HepG2 (cell line): ENCODE results near the gene NSMCE4A. TPM values are rescaled to one million over a fixed set of nuclear protein-coding genes. Genes with fewer than 3 reads are reported as not detected.

ENCODE experiments used
- IRF9 ChIP-seq: sonication (generic); formaldehyde crosslinking; IDR thresholded peaks from 2 replicates; pipeline ENCODE4 v1.8.0; 2022; ENCODE audit warnings: missing genetic modification reagents, mild to moderate bottlenecking, borderline replicate concordance
- RXRA ChIP-seq: sonication (generic); formaldehyde crosslinking; IDR thresholded peaks from 2 replicates; pipeline ENCODE4 v1.5.1; 2020; ENCODE audit warnings: missing genetic modification reagents
- SAP130 ChIP-seq: IDR thresholded peaks from 2 replicates; pipeline ENCODE4 v1.6.1; 2016; ENCODE audit warnings: low read depth
- SMAD9 ChIP-seq: sonication (generic); formaldehyde crosslinking; IDR thresholded peaks from 2 replicates; pipeline ENCODE4 v1.5.1; 2020; ENCODE audit warnings: mild to moderate bottlenecking, missing genetic modification reagents
- THAP11 ChIP-seq: IDR thresholded peaks from 2 replicates; pipeline ENCODE4 v1.6.1; 2016; ENCODE audit warnings: missing biosample characterization, missing genetic modification reagents
- TOPORS ChIP-seq: sonication (generic); formaldehyde crosslinking; IDR thresholded peaks from 2 replicates; pipeline ENCODE4 v1.8.0; 2023; ENCODE audit warnings: mild to moderate bottlenecking, missing genetic modification reagents
- ZBTB21 ChIP-seq: sonication (generic); formaldehyde crosslinking; IDR thresholded peaks from 2 replicates; pipeline ENCODE4 v1.4.0; 2020; ENCODE audit warnings: missing genetic modification reagents
- ZFP1 ChIP-seq: IDR thresholded peaks from 2 replicates; pipeline ENCODE4 v1.6.1; 2016
- ZNF639 ChIP-seq: conservative IDR thresholded peaks from 2 replicates; pipeline ENCODE4 v1.6.1; 2018; ENCODE audit warnings: missing genetic modification reagents
- polyA plus RNA-seq, 8 experiments: library from polyadenylated mRNA; depleted of rRNA in 3 of 8; stranded (reverse) in 7 of 8; unstranded in 1 of 8; fragments of >200 nt; fragmentation: Illumina TruSeq in 4 of 8; extraction: Trizol in 4 of 8; gene quantifications; 2 replicates each; pipeline versions ENCODE4 v1.2.1 to v1.2.3, GENCODE V29; 2011 to 2016; ENCODE audit warnings: low read depth in 4 of 8, missing spikeins in 1 of 8, mixed read lengths in 1 of 8; ENCODE audit not compliant: insufficient read depth in 1 of 8
- total RNA-seq, 5 experiments: library from RNA; depleted of rRNA; stranded (reverse); fragments of >200 nt; fragmentation: Illumina TruSeq; extraction: Trizol; gene quantifications; 2 replicates each; pipeline ENCODE4 v1.2.3, GENCODE V29; 2016; ENCODE audit warnings: low read depth in 1 of 5
- TF ChIP-seq, protein P1 (sequence below): IDR thresholded peaks from 2 replicates; pipeline ENCODE4 v1.6.1; 2018; ENCODE audit warnings: missing genetic modification reagents, mild to moderate bottlenecking, missing compliant biosample characterization
- TF ChIP-seq, protein P2 (sequence below): sonication (generic); formaldehyde crosslinking; IDR thresholded peaks from 2 replicates; pipeline ENCODE4 v1.5.0; 2020; ENCODE audit warnings: mild to moderate bottlenecking, missing genetic modification reagents, borderline replicate concordance
- TF ChIP-seq, protein P3 (sequence below): sonication (generic); formaldehyde crosslinking; IDR thresholded peaks from 2 replicates; pipeline ENCODE4 v1.4.0; 2020; ENCODE audit warnings: mild to moderate bottlenecking, missing genetic modification reagents, borderline replicate concordance
- TF ChIP-seq, protein P4 (sequence below): sonication (generic); formaldehyde crosslinking; IDR thresholded peaks from 2 replicates; pipeline ENCODE4 v1.4.0; 2020; ENCODE audit warnings: missing genetic modification reagents
- TF ChIP-seq, protein P5 (sequence below): sonication (generic); formaldehyde crosslinking; IDR thresholded peaks from 2 replicates; pipeline ENCODE4 v1.4.0; 2020; ENCODE audit warnings: missing genetic modification reagents, low read depth, mild to moderate bottlenecking, borderline replicate concordance

NSMCE4A gene
- total and polyA plus RNA-seq, 2 of the 13 experiments (the other 11 are each of a cell fraction or from before 2014, with no cell fraction given) = 61.1 to 91.6 TPM

DNA sequence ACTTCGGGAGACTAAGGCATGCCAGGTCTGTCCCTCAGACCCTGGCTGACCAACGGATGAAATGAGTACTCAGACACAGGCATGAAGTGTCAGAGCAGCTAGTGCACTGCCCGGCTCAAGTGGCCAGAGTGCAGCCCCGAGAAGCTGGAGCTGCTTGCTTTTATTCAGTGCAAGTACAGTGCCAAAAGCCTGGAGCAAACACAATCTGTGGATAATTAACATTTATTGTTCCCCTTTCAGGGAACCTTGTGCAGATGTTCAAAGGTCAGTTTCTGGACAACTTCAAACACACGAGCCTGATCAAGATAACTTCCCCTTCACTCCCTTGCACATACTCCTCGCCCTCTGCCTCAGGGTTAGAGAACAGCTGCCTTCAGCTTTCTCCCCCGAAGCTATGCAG lies 39.3 kb downstream of the NSMCE4A start (continued):
- TF ChIP-seq IRF9 (CRISPR knock-in tag) (peak; percentile 52; the same call in 1 of the 2 replicates), ZNF639 (CRISPR knock-in tag) (no peak), SAP130 (CRISPR knock-in tag) (0 out of 2 replicates have a peak, but pooled peaks have one; percentile 25), ZBTB21 (CRISPR knock-in tag) (no peak), ZFP1 (CRISPR knock-in tag) (peak; percentile 45; the same call in 1 of the 2 replicates), RXRA (CRISPR knock-in tag) (peak; percentile 75), SMAD9 (CRISPR knock-in tag) (no peak), TOPORS (peak; percentile 96), THAP11 (peak; percentile 42; the same call in 1 of the 2 replicates)
- TF ChIP-seq, protein P1, sequence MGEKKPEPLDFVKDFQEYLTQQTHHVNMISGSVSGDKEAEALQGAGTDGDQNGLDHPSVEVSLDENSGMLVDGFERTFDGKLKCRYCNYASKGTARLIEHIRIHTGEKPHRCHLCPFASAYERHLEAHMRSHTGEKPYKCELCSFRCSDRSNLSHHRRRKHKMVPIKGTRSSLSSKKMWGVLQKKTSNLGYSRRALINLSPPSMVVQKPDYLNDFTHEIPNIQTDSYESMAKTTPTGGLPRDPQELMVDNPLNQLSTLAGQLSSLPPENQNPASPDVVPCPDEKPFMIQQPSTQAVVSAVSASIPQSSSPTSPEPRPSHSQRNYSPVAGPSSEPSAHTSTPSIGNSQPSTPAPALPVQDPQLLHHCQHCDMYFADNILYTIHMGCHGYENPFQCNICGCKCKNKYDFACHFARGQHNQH = peak; percentile 79; the same call in 1 of the 2 replicates
- TF ChIP-seq, protein P2, sequence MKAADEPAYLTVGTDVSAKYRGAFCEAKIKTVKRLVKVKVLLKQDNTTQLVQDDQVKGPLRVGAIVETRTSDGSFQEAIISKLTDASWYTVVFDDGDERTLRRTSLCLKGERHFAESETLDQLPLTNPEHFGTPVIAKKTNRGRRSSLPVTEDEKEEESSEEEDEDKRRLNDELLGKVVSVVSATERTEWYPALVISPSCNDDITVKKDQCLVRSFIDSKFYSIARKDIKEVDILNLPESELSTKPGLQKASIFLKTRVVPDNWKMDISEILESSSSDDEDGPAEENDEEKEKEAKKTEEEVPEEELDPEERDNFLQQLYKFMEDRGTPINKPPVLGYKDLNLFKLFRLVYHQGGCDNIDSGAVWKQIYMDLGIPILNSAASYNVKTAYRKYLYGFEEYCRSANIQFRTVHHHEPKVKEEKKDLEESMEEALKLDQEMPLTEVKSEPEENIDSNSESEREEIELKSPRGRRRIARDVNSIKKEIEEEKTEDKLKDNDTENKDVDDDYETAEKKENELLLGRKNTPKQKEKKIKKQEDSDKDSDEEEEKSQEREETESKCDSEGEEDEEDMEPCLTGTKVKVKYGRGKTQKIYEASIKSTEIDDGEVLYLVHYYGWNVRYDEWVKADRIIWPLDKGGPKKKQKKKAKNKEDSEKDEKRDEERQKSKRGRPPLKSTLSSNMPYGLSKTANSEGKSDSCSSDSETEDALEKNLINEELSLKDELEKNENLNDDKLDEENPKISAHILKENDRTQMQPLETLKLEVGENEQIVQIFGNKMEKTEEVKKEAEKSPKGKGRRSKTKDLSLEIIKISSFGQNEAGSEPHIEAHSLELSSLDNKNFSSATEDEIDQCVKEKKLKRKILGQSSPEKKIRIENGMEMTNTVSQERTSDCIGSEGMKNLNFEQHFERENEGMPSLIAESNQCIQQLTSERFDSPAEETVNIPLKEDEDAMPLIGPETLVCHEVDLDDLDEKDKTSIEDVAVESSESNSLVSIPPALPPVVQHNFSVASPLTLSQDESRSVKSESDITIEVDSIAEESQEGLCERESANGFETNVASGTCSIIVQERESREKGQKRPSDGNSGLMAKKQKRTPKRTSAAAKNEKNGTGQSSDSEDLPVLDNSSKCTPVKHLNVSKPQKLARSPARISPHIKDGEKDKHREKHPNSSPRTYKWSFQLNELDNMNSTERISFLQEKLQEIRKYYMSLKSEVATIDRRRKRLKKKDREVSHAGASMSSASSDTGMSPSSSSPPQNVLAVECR (CRISPR knock-in tag) = peak; percentile 66; the same call in 1 of the 2 replicates
- TF ChIP-seq, protein P3, sequence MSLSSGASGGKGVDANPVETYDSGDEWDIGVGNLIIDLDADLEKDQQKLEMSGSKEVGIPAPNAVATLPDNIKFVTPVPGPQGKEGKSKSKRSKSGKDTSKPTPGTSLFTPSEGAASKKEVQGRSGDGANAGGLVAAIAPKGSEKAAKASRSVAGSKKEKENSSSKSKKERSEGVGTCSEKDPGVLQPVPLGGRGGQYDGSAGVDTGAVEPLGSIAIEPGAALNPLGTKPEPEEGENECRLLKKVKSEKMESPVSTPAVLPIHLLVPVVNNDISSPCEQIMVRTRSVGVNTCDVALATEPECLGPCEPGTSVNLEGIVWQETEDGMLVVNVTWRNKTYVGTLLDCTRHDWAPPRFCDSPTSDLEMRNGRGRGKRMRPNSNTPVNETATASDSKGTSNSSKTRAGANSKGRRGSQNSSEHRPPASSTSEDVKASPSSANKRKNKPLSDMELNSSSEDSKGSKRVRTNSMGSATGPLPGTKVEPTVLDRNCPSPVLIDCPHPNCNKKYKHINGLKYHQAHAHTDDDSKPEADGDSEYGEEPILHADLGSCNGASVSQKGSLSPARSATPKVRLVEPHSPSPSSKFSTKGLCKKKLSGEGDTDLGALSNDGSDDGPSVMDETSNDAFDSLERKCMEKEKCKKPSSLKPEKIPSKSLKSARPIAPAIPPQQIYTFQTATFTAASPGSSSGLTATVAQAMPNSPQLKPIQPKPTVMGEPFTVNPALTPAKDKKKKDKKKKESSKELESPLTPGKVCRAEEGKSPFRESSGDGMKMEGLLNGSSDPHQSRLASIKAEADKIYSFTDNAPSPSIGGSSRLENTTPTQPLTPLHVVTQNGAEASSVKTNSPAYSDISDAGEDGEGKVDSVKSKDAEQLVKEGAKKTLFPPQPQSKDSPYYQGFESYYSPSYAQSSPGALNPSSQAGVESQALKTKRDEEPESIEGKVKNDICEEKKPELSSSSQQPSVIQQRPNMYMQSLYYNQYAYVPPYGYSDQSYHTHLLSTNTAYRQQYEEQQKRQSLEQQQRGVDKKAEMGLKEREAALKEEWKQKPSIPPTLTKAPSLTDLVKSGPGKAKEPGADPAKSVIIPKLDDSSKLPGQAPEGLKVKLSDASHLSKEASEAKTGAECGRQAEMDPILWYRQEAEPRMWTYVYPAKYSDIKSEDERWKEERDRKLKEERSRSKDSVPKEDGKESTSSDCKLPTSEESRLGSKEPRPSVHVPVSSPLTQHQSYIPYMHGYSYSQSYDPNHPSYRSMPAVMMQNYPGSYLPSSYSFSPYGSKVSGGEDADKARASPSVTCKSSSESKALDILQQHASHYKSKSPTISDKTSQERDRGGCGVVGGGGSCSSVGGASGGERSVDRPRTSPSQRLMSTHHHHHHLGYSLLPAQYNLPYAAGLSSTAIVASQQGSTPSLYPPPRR = peak; percentile 86
- TF ChIP-seq, protein P4, sequence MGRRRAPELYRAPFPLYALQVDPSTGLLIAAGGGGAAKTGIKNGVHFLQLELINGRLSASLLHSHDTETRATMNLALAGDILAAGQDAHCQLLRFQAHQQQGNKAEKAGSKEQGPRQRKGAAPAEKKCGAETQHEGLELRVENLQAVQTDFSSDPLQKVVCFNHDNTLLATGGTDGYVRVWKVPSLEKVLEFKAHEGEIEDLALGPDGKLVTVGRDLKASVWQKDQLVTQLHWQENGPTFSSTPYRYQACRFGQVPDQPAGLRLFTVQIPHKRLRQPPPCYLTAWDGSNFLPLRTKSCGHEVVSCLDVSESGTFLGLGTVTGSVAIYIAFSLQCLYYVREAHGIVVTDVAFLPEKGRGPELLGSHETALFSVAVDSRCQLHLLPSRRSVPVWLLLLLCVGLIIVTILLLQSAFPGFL (CRISPR knock-in tag) = no peak
- TF ChIP-seq, protein P5, sequence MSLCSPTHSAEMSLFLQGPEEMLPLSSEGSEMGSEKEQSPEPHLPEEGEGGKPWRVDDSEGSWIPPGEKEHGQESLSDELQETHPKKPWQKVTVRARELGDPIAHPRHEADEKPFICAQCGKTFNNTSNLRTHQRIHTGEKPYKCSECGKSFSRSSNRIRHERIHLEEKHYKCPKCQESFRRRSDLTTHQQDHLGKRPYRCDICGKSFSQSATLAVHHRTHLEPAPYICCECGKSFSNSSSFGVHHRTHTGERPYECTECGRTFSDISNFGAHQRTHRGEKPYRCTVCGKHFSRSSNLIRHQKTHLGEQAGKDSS (CRISPR knock-in tag) = peak; percentile 54; the same call in 1 of the 2 replicates
